Liver (tissue), 3 donors: ENCODE results near the gene PRRT1B.

Experiments used
- ATF3 ChIP-seq: IDR thresholded peaks from 2 replicates; pipeline ENCODE4 v1.6.1; 2016; ENCODE audit warnings: antibody characterized with exemption
- CTCF ChIP-seq: fragments of 150-350 bp; IDR thresholded peaks from 2 replicates; pipeline ENCODE4 v1.5.1; 2017; ENCODE audit warnings: improper control_type of control experiment, low read depth, low read length; ENCODE audit not compliant: missing input control
- EGR1 ChIP-seq, 2 donors: IDR thresholded peaks; 2 replicates each; pipeline ENCODE4 v1.6.1; 2016 to 2018; ENCODE audit warnings: antibody characterized with exemption in 2 of 2, low read depth in 2 of 2
- FOXA2 ChIP-seq: IDR thresholded peaks from 2 replicates; pipeline ENCODE4 v1.6.1; 2016; ENCODE audit warnings: antibody characterized with exemption
- GABPA ChIP-seq, 2 donors: IDR thresholded peaks in 1 of 2; conservative IDR thresholded peaks in 1 of 2; 2 replicates each; pipeline ENCODE4 v1.6.1; 2016; ENCODE audit warnings: antibody characterized with exemption in 2 of 2, mild to moderate bottlenecking in 1 of 2, moderate library complexity in 1 of 2
- HNF4G ChIP-seq: IDR thresholded peaks from 2 replicates; pipeline ENCODE4 v1.6.1; 2016; ENCODE audit warnings: antibody characterized with exemption
- JUND ChIP-seq, 2 donors: IDR thresholded peaks; 2 replicates each; pipeline ENCODE4 v1.6.1; 2016; ENCODE audit warnings: antibody characterized with exemption in 2 of 2
- MAX ChIP-seq: IDR thresholded peaks from 2 replicates; pipeline ENCODE4 v1.6.1; 2016; ENCODE audit warnings: antibody characterized with exemption
- RAD21 ChIP-seq, 2 donors: IDR thresholded peaks; 2 replicates each; pipeline ENCODE4 v1.6.1; 2016; ENCODE audit warnings: antibody characterized with exemption in 2 of 2, mild to moderate bottlenecking in 2 of 2
- REST ChIP-seq: IDR thresholded peaks from 2 replicates; pipeline ENCODE4 v1.6.1; 2016; ENCODE audit warnings: antibody characterized with exemption, mild to moderate bottlenecking
- RXRA ChIP-seq, 2 donors: IDR thresholded peaks; 2 replicates each; pipeline ENCODE4 v1.6.1; 2017 to 2018; ENCODE audit warnings: antibody characterized with exemption in 2 of 2, mild to moderate bottlenecking in 1 of 2
- SP1 ChIP-seq: IDR thresholded peaks from 2 replicates; pipeline ENCODE4 v1.6.1; 2018; ENCODE audit warnings: antibody characterized with exemption, mild to moderate bottlenecking
- TAF1 ChIP-seq: conservative IDR thresholded peaks from 2 replicates; pipeline ENCODE4 v1.6.1; 2016; ENCODE audit warnings: antibody characterized with exemption, mild to moderate bottlenecking
- YY1 ChIP-seq: IDR thresholded peaks from 2 replicates; pipeline ENCODE4 v1.6.1; 2016; ENCODE audit warnings: antibody characterized with exemption, mild to moderate bottlenecking
- donor health status: healthy.
- donor health status: healthy.

- TF ChIP-seq CTCF, result no peak
- no peak for TF ChIP-seq YY1
- TF ChIP-seq GABPA (IDR thresholded peaks at IDR 0.05 in 1 of 2, conservative IDR thresholded peaks at IDR 0.05 in 1 of 2), result no peak
- no peak for TF ChIP-seq REST
- TF ChIP-seq SP1, result no peak
- TF ChIP-seq ATF3, result no peak
- no peak for TF ChIP-seq RAD21 (IDR thresholded peaks at IDR 0.05)
- no peak for TF ChIP-seq TAF1
- TF ChIP-seq EGR1 (IDR thresholded peaks at IDR 0.05; ENCODE audit: low read depth in 2 of 2), result no peak
- no peak for TF ChIP-seq RXRA (IDR thresholded peaks at IDR 0.05)
- no peak for TF ChIP-seq MAX
- TF ChIP-seq FOXA2, result no peak
- no peak for TF ChIP-seq HNF4G
- TF ChIP-seq JUND (IDR thresholded peaks at IDR 0.05), result no peak
Observed at GRCh38 chr9:131595696-131596429, 50.5 kb downstream of the PRRT1B start.
